Trophoblast cell (in vitro differentiated cells and primary cell): ENCODE results near the gene PTGFRN.

Source experiments
- DNase-seq, 2 donors: peaks; one replicate each; pipeline ENCODE4 v3.0.0-alpha.2; 2016
- H2AFZ ChIP-seq: 2 replicates; pipeline ENCODE4 v1.6.1; 2013; ENCODE audit warnings: low read length, moderate library complexity, mild to moderate bottlenecking; ENCODE audit not compliant: insufficient read depth, poor library complexity
- H2AK5ac ChIP-seq: 2 replicates; pipeline ENCODE4 v1.6.1; 2013; ENCODE audit warnings: mild to moderate bottlenecking, low read length
- H2BK120ac ChIP-seq: 2 replicates; pipeline ENCODE4 v1.6.1; 2013; ENCODE audit warnings: low read length, mild to moderate bottlenecking, moderate library complexity; ENCODE audit not compliant: insufficient read depth, poor library complexity
- H2BK12ac ChIP-seq: 2 replicates; pipeline ENCODE4 v1.6.1; 2013; ENCODE audit warnings: mild to moderate bottlenecking, low read length, moderate library complexity
- H2BK5ac ChIP-seq: 2 replicates; pipeline ENCODE4 v1.6.1; 2013; ENCODE audit warnings: low read length, low read depth, moderate library complexity, mild to moderate bottlenecking; ENCODE audit not compliant: poor library complexity
- H3K14ac ChIP-seq: 2 replicates; pipeline ENCODE4 v1.6.1; 2013; ENCODE audit warnings: mild to moderate bottlenecking, low read length
- H3K18ac ChIP-seq: 2 replicates; pipeline ENCODE4 v1.6.1; 2013; ENCODE audit warnings: mild to moderate bottlenecking, low read length
- H3K23ac ChIP-seq: 2 replicates; pipeline ENCODE4 v1.6.1; 2013; ENCODE audit warnings: low read length
- H3K27ac ChIP-seq: 2 replicates; pipeline ENCODE4 v1.5.1; 2013; ENCODE audit warnings: low read depth, mild to moderate bottlenecking, inconsistent platforms, low read length, moderate library complexity
- H3K27me3 ChIP-seq: 2 replicates; pipeline ENCODE4 v1.6.1; 2013; ENCODE audit warnings: inconsistent platforms, mild to moderate bottlenecking, low read length, moderate library complexity; ENCODE audit not compliant: insufficient read depth
- H3K36me3 ChIP-seq, 2 experiments: 1 replicate in 1 of 2; 2 replicates in 1 of 2; pipeline ENCODE4 v1.6.1; 2013; ENCODE audit warnings: low read length in 2 of 2, mild to moderate bottlenecking in 2 of 2, moderate library complexity in 1 of 2; ENCODE audit not compliant: insufficient read depth in 2 of 2, control insufficient read depth in 1 of 2
- H3K4ac ChIP-seq: 2 replicates; pipeline ENCODE4 v1.6.1; 2013; ENCODE audit warnings: low read depth, mild to moderate bottlenecking, low read length, moderate library complexity
- H3K4me1 ChIP-seq, 2 experiments: 1 replicate in 1 of 2; 2 replicates in 1 of 2; pipeline ENCODE4 v1.6.1; 2013; ENCODE audit warnings: low read length in 2 of 2, mild to moderate bottlenecking in 2 of 2, moderate library complexity in 1 of 2; ENCODE audit not compliant: insufficient read depth in 2 of 2, control insufficient read depth in 1 of 2
- H3K4me2 ChIP-seq: 2 replicates; pipeline ENCODE4 v1.6.1; 2013; ENCODE audit warnings: inconsistent platforms, mild to moderate bottlenecking, low read length, moderate library complexity
- H3K4me3 ChIP-seq: 2 replicates; pipeline ENCODE4 v1.5.1; 2013; ENCODE audit warnings: mild to moderate bottlenecking, low read depth, low read length, inconsistent platforms
- H3K79me1 ChIP-seq: one replicate; pipeline ENCODE4 v1.6.1; 2013; ENCODE audit warnings: low read length
- H3K79me2 ChIP-seq: 2 replicates; pipeline ENCODE4 v1.6.1; 2013; ENCODE audit warnings: low read length, mild to moderate bottlenecking; ENCODE audit not compliant: control insufficient read depth, insufficient read depth, poor library complexity
- H3K9ac ChIP-seq: 2 replicates; pipeline ENCODE4 v1.6.1; 2013; ENCODE audit warnings: mild to moderate bottlenecking, low read length
- H3K9me3 ChIP-seq: 2 replicates; pipeline ENCODE4 v1.6.1; 2013; ENCODE audit warnings: low read depth, mild to moderate bottlenecking, control low read depth, inconsistent platforms, low read length; ENCODE audit not compliant: insufficient read depth
- H4K12ac ChIP-seq: 2 replicates; pipeline ENCODE4 v1.6.1; 2013; ENCODE audit warnings: low read depth, mild to moderate bottlenecking, low read length, moderate library complexity
- H4K8ac ChIP-seq: 2 replicates; pipeline ENCODE4 v1.6.1; 2013; ENCODE audit warnings: low read depth, mild to moderate bottlenecking, low read length, moderate library complexity
- H4K91ac ChIP-seq: one replicate; pipeline ENCODE4 v1.6.1; 2013; ENCODE audit warnings: low read depth, mild to moderate bottlenecking, low read length, moderate library complexity
- WGBS: extraction: QIAGEN DNeasy Blood & Tissue Kit; methylation state at CpG from one replicate; pipeline ENCODE4 v1.1.7; 2013; ENCODE audit warnings: missing lambda C conversion rate; ENCODE audit not compliant: insufficient read length, insufficient coverage; ENCODE audit errors: extremely low coverage; 5-methylcytosine and 5-hydroxymethylcytosine counted together

The PTGFRN gene

DNA sequence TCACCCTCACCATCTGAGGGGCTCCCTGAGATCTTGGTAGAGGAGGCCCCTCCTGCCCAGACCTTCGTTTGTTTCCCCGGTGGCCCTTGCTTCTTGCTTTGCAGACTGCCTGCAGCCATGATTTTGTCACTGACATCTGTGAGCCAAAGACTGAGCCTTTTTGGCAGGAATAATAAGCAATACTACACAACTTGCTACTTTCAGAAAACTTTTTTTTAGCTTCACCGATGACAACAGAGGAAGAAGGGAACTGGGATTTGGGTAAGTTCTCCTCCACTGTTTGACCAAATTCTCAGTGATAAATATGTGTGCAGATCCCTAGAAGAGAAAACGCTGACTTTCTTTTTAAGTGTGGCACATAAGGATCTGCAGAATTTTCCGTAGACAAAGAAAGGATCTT is 80.1 kb downstream of the PTGFRN start:
- H3K27me3 ChIP-seq: no peaks in the 10 kb centered on the region
- H3K18ac ChIP-seq: no peak overlapping the region
- no peaks in the 10 kb centered on the region for H3K79me2 ChIP-seq
- H2AFZ ChIP-seq: no peak overlapping the region
- no peak overlapping the region for H2BK5ac ChIP-seq
- no peak overlapping the region for H3K4me2 ChIP-seq
- no peak overlapping the region for H2BK12ac ChIP-seq
- H4K91ac ChIP-seq: no peak overlapping the region
- DNase-seq: no peak
- no peak overlapping the region for H4K8ac ChIP-seq
- no peak overlapping the region for H3K23ac ChIP-seq
- peaks cover 15 to 25% of the 10 kb centered on the region in 2 experiments for H3K36me3 ChIP-seq
- H3K14ac ChIP-seq: no peak overlapping the region
- H3K9me3 ChIP-seq: no peaks in the 10 kb centered on the region
- H2BK120ac ChIP-seq: no peak overlapping the region
- H2AK5ac ChIP-seq: no peak overlapping the region
- no peak overlapping the region for H3K9ac ChIP-seq
- no peak overlapping the region for H3K4me3 ChIP-seq
- no CpG with 5 or more reads among the region's 5 CpGs for WGBS
- no peak overlapping the region for H3K27ac ChIP-seq
- H3K79me1 ChIP-seq: no peaks in the 10 kb centered on the region
- H4K12ac ChIP-seq: no peak overlapping the region
- H3K4ac ChIP-seq: no peak overlapping the region
- no peaks in the 10 kb centered on the region for H3K4me1 ChIP-seq

DNA sequence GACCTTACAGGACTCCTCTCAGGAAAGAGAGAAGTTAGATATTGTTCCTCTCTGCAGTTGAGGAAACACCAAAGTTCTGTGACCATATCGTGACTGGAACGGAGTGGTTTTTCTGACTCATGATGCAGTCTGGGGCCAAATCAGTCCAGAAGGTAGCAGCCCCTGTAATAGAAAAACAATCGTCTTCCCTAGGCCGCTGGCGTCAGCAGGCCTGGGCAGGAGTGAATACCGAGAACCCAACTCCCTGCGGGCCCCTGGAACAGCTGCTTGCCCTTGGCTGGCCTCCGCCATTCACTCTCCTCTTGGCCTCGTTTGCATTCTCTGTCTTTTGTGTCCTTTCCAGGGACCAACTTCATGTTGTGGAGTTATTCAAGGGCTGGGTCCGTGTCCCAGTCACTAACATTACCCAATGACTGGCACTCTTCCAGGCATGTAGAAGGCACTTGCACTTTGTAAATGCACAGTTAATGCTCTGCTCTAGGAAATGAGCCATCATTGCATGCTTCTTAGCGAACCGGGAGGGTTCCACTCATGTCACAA is 81.0 kb downstream of the PTGFRN start:
- Histone ChIP-seq H3K9ac (no peak overlapping the region), H4K91ac (no peak overlapping the region), H3K4ac (no peak overlapping the region), H2AFZ (no peak overlapping the region), H3K4me1 (no peaks in the 10 kb centered on the region), H4K12ac (no peak overlapping the region), H2BK12ac (no peak overlapping the region), H3K79me2 (no peaks in the 10 kb centered on the region), H3K27ac (no peak overlapping the region), H3K27me3 (no peaks in the 10 kb centered on the region), H3K4me2 (no peak overlapping the region), H3K36me3 (peaks cover 12 to 21% of the 10 kb centered on the region in 2 experiments), H3K4me3 (no peak overlapping the region), H2AK5ac (no peak overlapping the region), H3K18ac (no peak overlapping the region), H2BK120ac (no peak overlapping the region), H4K8ac (no peak overlapping the region), H3K79me1 (no peaks in the 10 kb centered on the region), H3K9me3 (no peaks in the 10 kb centered on the region), H3K23ac (no peak overlapping the region), H3K14ac (no peak overlapping the region), H2BK5ac (no peak overlapping the region)
- peak in 1 of 2 donors; percentile 42 for DNase-seq
- WGBS: no CpG with 5 or more reads among the region's 12 CpGs

DNA sequence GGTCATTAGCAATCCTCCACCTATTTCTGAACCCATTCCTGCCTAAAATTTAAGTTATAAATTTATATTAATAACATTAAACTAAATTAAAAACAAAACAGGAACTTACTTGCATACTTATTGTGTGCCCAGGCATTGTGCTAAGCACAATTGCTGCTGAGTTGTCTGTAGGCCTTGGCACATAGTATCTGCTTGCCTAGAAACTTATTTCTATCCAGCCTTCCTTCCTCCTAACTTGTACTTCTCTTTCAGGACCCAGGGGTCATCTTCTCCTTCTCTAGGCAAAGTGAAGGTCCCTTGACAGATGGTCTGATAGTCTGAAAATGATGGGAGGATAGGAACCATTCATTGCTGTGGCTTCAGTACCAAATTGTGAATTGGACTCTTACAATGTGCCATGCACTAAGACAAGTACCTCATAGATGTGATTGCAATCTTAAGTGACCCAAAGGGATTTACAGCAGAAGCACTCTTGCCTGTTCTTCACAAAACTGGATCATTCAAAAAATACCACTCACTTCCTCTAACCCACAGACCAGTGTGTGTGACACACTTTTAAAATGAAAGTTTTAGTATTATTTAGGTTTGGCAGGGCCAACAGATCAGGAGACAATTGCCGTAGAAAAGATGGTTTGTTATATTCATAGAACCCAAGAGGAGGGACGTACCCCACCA is 81.6 kb downstream of the PTGFRN start:
- Histone ChIP-seq H3K36me3 (peaks cover 11 to 22% of the 10 kb centered on the region in 2 experiments), H3K27ac (no peak overlapping the region), H2BK120ac (no peak overlapping the region), H4K8ac (no peak overlapping the region), H3K79me2 (no peaks in the 10 kb centered on the region), H4K12ac (no peak overlapping the region), H2AK5ac (no peak overlapping the region), H3K9ac (no peak overlapping the region), H3K4me1 (no peaks in the 10 kb centered on the region), H3K4me2 (no peak overlapping the region), H3K79me1 (no peaks in the 10 kb centered on the region), H4K91ac (no peak overlapping the region), H3K18ac (no peak overlapping the region), H2AFZ (no peak overlapping the region), H3K4ac (no peak overlapping the region), H2BK12ac (no peak overlapping the region), H3K4me3 (no peak overlapping the region), H3K27me3 (no peaks in the 10 kb centered on the region), H2BK5ac (no peak overlapping the region), H3K14ac (no peak overlapping the region), H3K23ac (no peak overlapping the region), H3K9me3 (no peaks in the 10 kb centered on the region)
- no CpG with 5 or more reads among the region's 2 CpGs for WGBS
- DNase-seq: no peak

DNA sequence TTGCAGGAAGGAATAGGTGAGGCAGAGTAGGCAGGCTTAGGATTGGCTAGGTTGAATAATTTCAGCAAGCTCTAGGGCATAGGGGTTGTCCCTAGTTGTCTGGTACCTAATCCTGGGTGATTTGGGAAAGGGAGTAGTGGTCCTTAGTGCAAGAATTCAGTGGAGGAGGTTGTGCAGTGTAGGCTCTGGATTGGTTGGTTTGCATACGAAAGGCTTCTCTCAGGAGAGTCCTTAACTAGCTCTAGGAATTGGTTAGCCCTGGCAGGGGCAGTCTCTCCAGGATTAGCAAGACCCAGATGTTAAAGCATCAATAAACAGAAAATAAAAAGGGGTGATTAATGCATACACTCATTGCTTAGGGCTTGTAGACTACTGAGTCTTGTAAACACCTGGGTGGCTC is 82.2 kb downstream of the PTGFRN start:
- H3K27me3 ChIP-seq: no peaks in the 10 kb centered on the region
- no peak overlapping the region for H2AK5ac ChIP-seq
- no peak overlapping the region for H2BK12ac ChIP-seq
- H3K79me2 ChIP-seq: no peaks in the 10 kb centered on the region
- H3K9ac ChIP-seq: no peak overlapping the region
- DNase-seq: no peak
- H3K18ac ChIP-seq: no peak overlapping the region
- no peak overlapping the region for H4K8ac ChIP-seq
- H3K9me3 ChIP-seq: peaks cover 1% of the 10 kb centered on the region
- H2AFZ ChIP-seq: no peak overlapping the region
- no peak overlapping the region for H2BK5ac ChIP-seq
- no peak overlapping the region for H4K91ac ChIP-seq
- H3K14ac ChIP-seq: no peak overlapping the region
- H4K12ac ChIP-seq: no peak overlapping the region
- H3K23ac ChIP-seq: no peak overlapping the region
- H2BK120ac ChIP-seq: no peak overlapping the region
- H3K4me1 ChIP-seq: peaks cover 0 to 1% of the 10 kb centered on the region in 2 experiments
- H3K4me3 ChIP-seq: no peak overlapping the region
- H3K4me2 ChIP-seq: no peak overlapping the region
- H3K36me3 ChIP-seq: peaks cover 6 to 18% of the 10 kb centered on the region in 2 experiments
- H3K4ac ChIP-seq: no peak overlapping the region
- no peak overlapping the region for H3K27ac ChIP-seq
- WGBS: no CpG with 5 or more reads among the region's 1 CpG
- H3K79me1 ChIP-seq: no peaks in the 10 kb centered on the region
